Stimulated activated memory B cell treated with anti-CD40 and anti-IgM and Interleukin-4, amounts not matched to agents 10 μg/mL and 1 μg/mL and 100 μg/mL, for 72 hours (primary cell): ENCODE data around the gene RRBP1.

ENCODE experiments used
- ATAC-seq: fragments of 150-1000 bp; cut with Tn5 transposase; 2 replicates; pipeline ENCODE4 v1.10.0; 2021
- H3K27ac Mint-ChIP-seq: one replicate; pipeline ENCODE4 v1.8.0; 2022; ENCODE audit warnings: mild to moderate bottlenecking, mixed read lengths
- H3K27me3 Mint-ChIP-seq: one replicate; pipeline ENCODE4 v1.8.0; 2022; ENCODE audit warnings: mixed read lengths
- H3K36me3 Mint-ChIP-seq: one replicate; pipeline ENCODE4 v1.8.0; 2022; ENCODE audit warnings: mixed read lengths
- H3K4me1 Mint-ChIP-seq: one replicate; pipeline ENCODE4 v1.8.0; 2022; ENCODE audit warnings: mixed read lengths
- H3K4me3 Mint-ChIP-seq: one replicate; pipeline ENCODE4 v1.8.0; 2022; ENCODE audit warnings: mild to moderate bottlenecking, moderate library complexity, mixed read lengths
- H3K9me3 Mint-ChIP-seq: one replicate; pipeline ENCODE4 v1.8.0; 2022; ENCODE audit warnings: mixed read lengths

The RRBP1 gene

GRCh38 chr20:17679941-17680835 lies 1.9 kb downstream of the RRBP1 start:
- Mint-ChIP-seq H3K9me3 (no peaks in the 10 kb centered on the region), H3K4me1 (peaks cover 18% of the 10 kb centered on the region), H3K27ac (peak overlapping the region; percentile 61), H3K4me3 (peak overlapping the region; percentile 71), H3K36me3 (peaks cover 11% of the 10 kb centered on the region), H3K27me3 (peaks cover 18% of the 10 kb centered on the region)
- ATAC-seq: no peak

DNA sequence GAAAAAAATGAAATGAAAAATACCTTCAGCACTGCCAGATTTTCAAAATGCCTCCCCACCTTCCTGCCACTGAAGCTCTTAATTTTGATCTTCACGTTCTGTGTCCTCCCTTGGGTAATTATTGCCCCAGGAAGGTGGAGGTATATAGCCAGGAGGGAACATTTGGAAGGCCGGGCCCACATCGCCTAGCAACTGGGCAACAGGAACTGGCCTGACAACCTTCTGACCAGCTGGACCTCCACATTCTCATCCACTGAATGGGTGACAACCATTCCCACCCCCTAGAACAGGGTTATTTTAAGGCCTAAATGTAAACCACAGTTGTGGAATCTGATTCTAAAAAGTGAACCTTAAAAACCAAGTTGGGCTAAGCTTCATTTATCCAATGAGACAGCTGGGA lies 3.2 kb downstream of the RRBP1 start:
- Mint-ChIP-seq H3K27ac (no peak overlapping the region), H3K27me3 (peaks cover 5% of the 10 kb centered on the region), H3K9me3 (no peaks in the 10 kb centered on the region), H3K4me1 (peaks cover 18% of the 10 kb centered on the region), H3K36me3 (peaks cover 15% of the 10 kb centered on the region), H3K4me3 (no peak overlapping the region)
- no peak for ATAC-seq

DNA sequence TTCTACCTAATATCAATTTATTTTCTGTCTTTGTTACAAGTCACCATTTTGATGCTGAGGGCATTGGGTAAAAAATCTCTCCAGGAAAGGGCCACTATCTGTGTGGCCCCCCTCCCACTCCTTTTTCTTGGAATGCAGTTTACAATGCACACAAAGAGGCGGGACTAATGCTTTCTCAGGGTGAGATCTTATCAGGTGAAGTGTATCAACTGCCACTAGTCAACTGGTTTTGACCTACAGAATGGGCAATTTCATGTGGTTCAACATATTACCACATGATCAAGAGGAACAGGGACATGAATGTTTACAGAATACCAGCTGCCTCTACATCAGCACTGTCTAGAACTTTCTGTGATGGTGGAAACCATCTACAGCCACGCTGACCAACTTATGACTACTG lies 3.7 kb downstream of the RRBP1 start:
- H3K36me3 Mint-ChIP-seq: peaks cover 15% of the 10 kb centered on the region
- no peaks in the 10 kb centered on the region for H3K9me3 Mint-ChIP-seq
- H3K4me3 Mint-ChIP-seq: no peak overlapping the region
- H3K4me1 Mint-ChIP-seq: peaks cover 18% of the 10 kb centered on the region
- no peak for ATAC-seq
- no peak overlapping the region for H3K27ac Mint-ChIP-seq
- H3K27me3 Mint-ChIP-seq: no peaks in the 10 kb centered on the region

DNA sequence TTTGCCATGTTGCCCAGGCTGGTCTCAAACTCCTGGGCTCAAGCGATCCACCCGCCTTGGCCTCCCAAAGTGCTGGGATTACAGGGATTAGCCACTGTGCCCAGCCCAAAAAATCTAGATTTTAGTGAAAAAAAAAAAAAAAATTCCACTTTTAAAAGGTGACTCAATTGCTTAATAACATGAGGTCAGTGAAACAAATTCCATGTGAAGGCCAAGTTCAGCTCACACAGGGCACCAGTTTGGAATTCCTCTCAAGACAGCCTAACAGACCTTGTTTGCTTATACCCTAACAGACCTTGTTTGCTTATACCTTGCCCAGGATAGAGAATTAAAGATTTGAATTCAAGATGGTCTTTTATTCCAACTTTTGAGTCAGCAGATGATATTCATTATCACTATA lies 5.1 kb downstream of the RRBP1 start:
- H3K4me1 Mint-ChIP-seq: peaks cover 11% of the 10 kb centered on the region
- no peak overlapping the region for H3K4me3 Mint-ChIP-seq
- no peak for ATAC-seq
- H3K9me3 Mint-ChIP-seq: no peaks in the 10 kb centered on the region
- H3K27me3 Mint-ChIP-seq: no peaks in the 10 kb centered on the region
- H3K27ac Mint-ChIP-seq: no peak overlapping the region
- peaks cover 15% of the 10 kb centered on the region for H3K36me3 Mint-ChIP-seq

DNA sequence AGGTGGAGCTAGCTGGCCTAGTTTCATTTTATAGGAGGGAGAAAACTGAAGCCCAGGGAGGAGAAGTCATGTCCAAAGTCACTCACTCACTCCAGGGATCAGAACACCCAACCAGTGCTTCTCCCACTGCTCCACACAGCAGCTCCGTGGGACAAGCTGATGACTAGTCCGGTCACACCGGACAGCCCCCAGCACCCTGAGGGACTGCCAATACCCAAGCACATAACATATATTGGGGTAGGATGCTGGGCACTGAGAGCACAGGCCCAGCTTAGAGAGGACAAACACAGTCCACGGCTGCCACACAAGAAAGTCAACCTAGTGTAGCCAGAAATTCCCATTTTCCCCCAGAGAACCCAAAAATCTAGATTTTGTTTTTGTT lies 5.7 kb downstream of the RRBP1 start:
- no peak overlapping the region for H3K27ac Mint-ChIP-seq
- no peak overlapping the region for H3K4me3 Mint-ChIP-seq
- H3K36me3 Mint-ChIP-seq: peaks cover 16% of the 10 kb centered on the region
- no peaks in the 10 kb centered on the region for H3K9me3 Mint-ChIP-seq
- peaks cover 15% of the 10 kb centered on the region for H3K4me1 Mint-ChIP-seq
- H3K27me3 Mint-ChIP-seq: no peaks in the 10 kb centered on the region
- no peak for ATAC-seq

- H3K9me3 Mint-ChIP-seq: no peaks in the 10 kb centered on the region
- H3K27ac Mint-ChIP-seq: no peak overlapping the region
- no peak for ATAC-seq
- peaks cover 22% of the 10 kb centered on the region for H3K36me3 Mint-ChIP-seq
- H3K27me3 Mint-ChIP-seq: no peaks in the 10 kb centered on the region
- peaks cover 21% of the 10 kb centered on the region for H3K4me1 Mint-ChIP-seq
- H3K4me3 Mint-ChIP-seq: no peak overlapping the region
Measured at GRCh38 chr20:17675519-17676377, 6.3 kb downstream of the RRBP1 start.

DNA sequence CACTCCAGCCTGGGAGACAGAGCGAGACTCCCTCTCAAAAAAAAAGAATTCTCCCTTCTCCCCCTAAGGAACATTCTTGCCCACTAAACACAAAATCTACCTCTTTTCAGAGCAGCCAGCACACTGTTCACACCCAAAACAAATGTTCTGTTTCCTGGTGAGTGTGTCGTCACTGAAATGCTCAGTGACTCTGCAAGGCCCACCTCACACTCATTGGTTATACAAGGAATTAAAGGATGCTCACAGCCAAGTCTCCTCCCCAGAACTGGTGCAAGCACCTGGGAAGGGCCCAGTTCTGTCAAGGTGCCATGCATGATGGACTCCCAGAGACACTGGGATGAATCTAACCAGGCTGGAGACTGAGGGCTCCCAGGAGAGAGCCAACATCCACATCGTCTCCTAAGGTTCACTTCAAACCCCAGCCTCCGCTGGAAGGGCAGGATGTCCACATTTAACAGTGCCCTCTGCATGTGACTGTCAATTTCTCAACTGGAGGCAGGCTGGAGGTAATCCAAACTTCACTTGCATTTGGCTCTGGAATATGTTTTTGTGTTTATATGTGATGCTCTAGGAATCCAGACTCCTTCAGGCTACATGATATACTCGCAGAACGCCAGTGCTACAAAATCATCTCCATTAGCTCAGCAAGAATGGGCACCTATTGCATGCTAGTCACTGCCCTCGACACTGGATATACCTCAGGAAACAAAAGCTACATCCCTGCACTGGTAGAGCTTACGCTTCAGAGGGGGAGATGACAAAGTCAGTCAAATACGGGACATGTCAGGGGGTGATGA lies 7.1 kb downstream of the RRBP1 start:
- H3K27me3 Mint-ChIP-seq: no peaks in the 10 kb centered on the region
- no peak overlapping the region for H3K27ac Mint-ChIP-seq
- no peak overlapping the region for H3K4me3 Mint-ChIP-seq
- H3K36me3 Mint-ChIP-seq: peaks cover 28% of the 10 kb centered on the region
- H3K4me1 Mint-ChIP-seq: peaks cover 15% of the 10 kb centered on the region
- no peak for ATAC-seq
- no peaks in the 10 kb centered on the region for H3K9me3 Mint-ChIP-seq

DNA sequence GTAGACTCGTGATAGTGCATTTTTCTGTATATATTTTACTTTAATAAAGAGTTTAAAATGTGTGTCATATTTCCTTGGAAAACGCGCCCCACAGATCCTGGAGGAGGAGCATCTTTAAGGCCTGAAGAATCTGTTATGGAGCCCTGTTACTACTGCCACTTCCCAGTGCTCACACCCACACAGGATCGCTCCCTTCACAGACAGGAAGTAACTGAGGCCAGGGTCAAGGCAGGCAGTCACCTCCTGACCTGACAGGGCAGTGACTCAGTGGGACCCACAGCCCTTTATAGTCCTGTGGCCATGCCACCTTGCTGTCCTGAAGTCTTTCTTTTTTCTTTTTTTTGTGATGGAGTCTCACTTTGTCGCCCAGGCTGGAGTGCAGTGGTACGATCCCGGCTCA lies 9.0 kb downstream of the RRBP1 start:
- Mint-ChIP-seq H3K36me3 (peaks cover 36% of the 10 kb centered on the region), H3K27me3 (no peaks in the 10 kb centered on the region), H3K9me3 (no peaks in the 10 kb centered on the region), H3K27ac (no peak overlapping the region), H3K4me1 (peaks cover 12% of the 10 kb centered on the region), H3K4me3 (no peak overlapping the region)
- ATAC-seq: no peak

- Mint-ChIP-seq H3K4me3 (no peak overlapping the region), H3K36me3 (peaks cover 38% of the 10 kb centered on the region), H3K27ac (peak overlapping the region; percentile 55), H3K9me3 (no peaks in the 10 kb centered on the region), H3K27me3 (no peaks in the 10 kb centered on the region), H3K4me1 (peaks cover 12% of the 10 kb centered on the region)
- ATAC-seq: no peak
Measured at GRCh38 chr20:17671565-17671964, 10.5 kb downstream of the RRBP1 start.

DNA sequence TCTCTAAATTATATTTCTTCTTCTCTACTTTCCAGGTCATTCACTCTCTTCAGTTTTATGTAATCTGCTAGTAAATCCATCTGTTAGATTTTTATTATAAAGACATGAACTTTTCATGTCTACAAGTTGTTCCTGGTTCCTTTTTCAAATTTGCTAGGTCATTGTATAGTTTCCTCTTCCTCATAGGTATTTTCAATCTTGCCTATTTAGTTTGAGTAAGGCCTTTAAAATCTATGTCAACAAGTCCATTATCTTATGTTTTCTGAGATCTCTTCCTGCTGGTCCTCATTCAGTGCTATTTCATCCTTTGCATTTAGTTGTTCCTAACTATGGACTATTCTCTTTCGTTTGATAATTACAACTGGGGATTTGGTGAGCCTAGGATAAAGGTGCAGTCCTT lies 11.0 kb downstream of the RRBP1 start:
- H3K4me3 Mint-ChIP-seq: no peak overlapping the region
- H3K9me3 Mint-ChIP-seq: no peaks in the 10 kb centered on the region
- peaks cover 34% of the 10 kb centered on the region for H3K36me3 Mint-ChIP-seq
- no peak for ATAC-seq
- H3K27ac Mint-ChIP-seq: peak overlapping the region; percentile 55
- H3K4me1 Mint-ChIP-seq: peaks cover 13% of the 10 kb centered on the region
- no peaks in the 10 kb centered on the region for H3K27me3 Mint-ChIP-seq

DNA sequence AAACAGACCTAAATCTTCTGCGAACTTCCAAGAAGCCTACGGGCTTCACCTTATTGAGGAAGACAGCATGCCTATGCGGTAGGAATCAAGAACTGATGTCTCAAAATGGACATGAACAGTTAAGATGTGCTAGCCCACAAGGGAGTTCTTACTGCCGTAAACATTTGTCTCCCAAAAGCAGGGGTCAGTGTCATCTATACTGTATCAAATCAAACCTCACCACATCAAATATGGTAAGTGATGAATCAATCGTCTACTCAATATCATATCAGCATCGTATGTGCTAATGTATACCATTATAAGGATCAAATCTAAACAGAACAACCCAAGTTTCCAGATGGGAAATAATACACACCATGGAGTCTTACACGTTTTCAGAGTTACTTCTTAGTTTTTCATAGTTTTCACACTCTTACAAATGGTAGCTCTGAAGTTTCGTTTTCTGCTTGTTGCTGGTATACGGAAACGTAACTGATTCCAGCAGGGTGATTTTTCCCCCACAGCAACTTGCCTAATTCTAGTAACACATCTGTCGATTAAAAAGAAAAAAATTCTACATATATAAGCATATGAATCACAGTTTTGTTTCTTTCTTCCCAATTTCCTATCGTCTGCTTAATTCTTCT lies 12.6 kb downstream of the RRBP1 start:
- no peaks in the 10 kb centered on the region for H3K27me3 Mint-ChIP-seq
- H3K9me3 Mint-ChIP-seq: no peaks in the 10 kb centered on the region
- ATAC-seq: no peak
- H3K27ac Mint-ChIP-seq: no peak overlapping the region
- peaks cover 18% of the 10 kb centered on the region for H3K4me1 Mint-ChIP-seq
- no peak overlapping the region for H3K4me3 Mint-ChIP-seq
- peaks cover 23% of the 10 kb centered on the region for H3K36me3 Mint-ChIP-seq

DNA sequence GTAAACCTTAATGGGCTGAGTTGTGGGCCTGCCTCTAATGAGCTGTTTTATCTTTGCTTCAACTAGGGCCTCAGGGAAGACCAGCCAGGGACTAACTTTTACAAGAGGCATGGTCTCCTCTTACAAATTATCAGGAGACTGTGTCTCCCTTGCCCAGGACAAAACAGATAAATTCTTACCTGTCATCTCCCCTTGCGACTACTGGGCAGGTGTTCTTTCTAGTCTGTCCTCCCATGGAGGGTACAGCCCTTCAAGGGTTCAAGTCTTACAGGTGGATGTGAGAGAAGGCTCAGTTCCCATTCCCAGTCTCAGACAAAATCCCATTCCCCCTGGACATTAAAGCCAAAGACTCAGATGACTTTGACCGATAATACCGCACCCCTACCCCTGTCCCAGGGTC lies 13.6 kb downstream of the RRBP1 start:
- Mint-ChIP-seq H3K4me1 (peaks cover 28% of the 10 kb centered on the region), H3K4me3 (no peak overlapping the region), H3K27ac (no peak overlapping the region), H3K9me3 (no peaks in the 10 kb centered on the region), H3K27me3 (no peaks in the 10 kb centered on the region), H3K36me3 (peaks cover 23% of the 10 kb centered on the region)
- no peak for ATAC-seq

DNA sequence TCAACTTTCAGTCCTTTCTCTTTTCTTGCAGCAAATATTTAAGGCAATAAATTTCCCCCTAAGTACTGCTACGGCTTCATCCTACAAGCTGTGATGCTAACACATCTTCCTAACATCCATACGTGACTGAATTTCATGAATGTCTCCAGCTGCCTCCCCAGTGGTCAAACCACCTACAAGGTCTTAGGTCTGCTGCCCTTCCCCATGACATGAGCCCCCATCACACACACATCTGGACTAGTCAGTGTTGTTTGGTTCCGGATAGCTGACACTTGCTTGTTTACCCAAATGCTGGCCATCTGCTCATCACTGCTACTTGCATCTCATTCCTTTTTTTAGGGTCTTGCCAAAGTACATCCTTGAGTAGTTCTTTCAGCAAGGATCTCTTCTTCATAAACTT lies 14.6 kb downstream of the RRBP1 start:
- Mint-ChIP-seq H3K9me3 (no peaks in the 10 kb centered on the region), H3K4me3 (no peak overlapping the region), H3K36me3 (peaks cover 23% of the 10 kb centered on the region), H3K27me3 (no peaks in the 10 kb centered on the region), H3K4me1 (peaks cover 30% of the 10 kb centered on the region), H3K27ac (no peak overlapping the region)
- ATAC-seq: no peak

- no peaks in the 10 kb centered on the region for H3K9me3 Mint-ChIP-seq
- H3K4me1 Mint-ChIP-seq: peaks cover 37% of the 10 kb centered on the region
- H3K4me3 Mint-ChIP-seq: no peak overlapping the region
- H3K27ac Mint-ChIP-seq: no peak overlapping the region
- no peaks in the 10 kb centered on the region for H3K27me3 Mint-ChIP-seq
- no peak for ATAC-seq
- H3K36me3 Mint-ChIP-seq: peaks cover 23% of the 10 kb centered on the region
Measured at GRCh38 chr20:17666481-17666880, 15.6 kb downstream of the RRBP1 start.

DNA sequence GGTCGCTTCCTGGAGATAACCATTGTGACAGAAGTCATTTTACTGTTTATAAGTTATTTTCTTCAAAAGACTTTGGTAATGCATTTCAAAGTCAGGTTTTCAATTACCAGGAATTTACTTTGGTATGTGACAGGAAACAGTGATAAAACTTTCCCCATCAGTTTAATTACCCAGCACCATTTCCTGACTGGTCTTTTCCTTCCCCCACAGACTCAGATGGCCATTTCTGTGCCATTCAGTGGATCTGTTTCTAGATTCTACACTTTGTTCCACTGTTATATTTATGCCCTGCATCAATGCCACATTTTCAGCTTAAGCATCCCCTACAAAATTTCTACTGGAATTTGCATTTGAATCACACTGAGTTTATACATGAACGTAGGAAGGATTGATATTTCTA lies 16.3 kb downstream of the RRBP1 start:
- Mint-ChIP-seq H3K4me3 (no peak overlapping the region), H3K27me3 (no peaks in the 10 kb centered on the region), H3K9me3 (no peaks in the 10 kb centered on the region), H3K4me1 (peaks cover 31% of the 10 kb centered on the region), H3K36me3 (peaks cover 16% of the 10 kb centered on the region), H3K27ac (no peak overlapping the region)
- ATAC-seq: no peak
